Panc1 (cell line): Measurements from ENCODE around the gene HERC4. TPM values are rescaled to one million over a fixed set of nuclear protein-coding genes. Genes with fewer than 3 reads are reported as not detected.

ENCODE experiments used
- ATAC-seq: fragments of 200-7000 bp; cut with Tn5 transposase; 2 replicates; pipeline ENCODE4 v1.9.1; 2020; ENCODE audit warnings: mild to moderate bottlenecking, moderate library complexity
- BruUV-seq: library from RNA; stranded (reverse); fragments of 400-500 nt; replicated peaks from 2 replicates; lab custom pipeline; 2021; lab: Mats Ljungman, UMichigan
- CTCF ChIA-PET: fragments of 300-600 bp; sonication (Branson Sonifier 250); formaldehyde crosslinking; loops from one replicate; lab custom pipeline; 2022; ENCODE audit warnings: antibody characterized with exemption; lab: Charles Lee
- POLR2A ChIA-PET: fragments of 300-600 bp; sonication (Branson Sonifier 250); formaldehyde crosslinking; loops from one replicate; lab custom pipeline; 2022; ENCODE audit warnings: antibody characterized with exemption; lab: Charles Lee
- DNase-seq: peaks from one replicate; pipeline ENCODE4 v3.0.0-alpha.2; 2010; ENCODE audit warnings: low read depth, low spot score
- H3K27ac ChIP-seq: 2 replicates; pipeline ENCODE4 v1.5.1; 2011; ENCODE audit warnings: mild to moderate bottlenecking, low read length, inconsistent platforms
- H3K27me3 ChIP-seq: fragments of 200-500 bp; sonication (Bioruptor generic); 2 replicates; pipeline ENCODE4 v1.6.0; 2014; ENCODE audit warnings: low read length, inconsistent platforms; ENCODE audit not compliant: control insufficient read depth, insufficient read depth
- H3K36me3 ChIP-seq: fragments of 200-500 bp; sonication (Bioruptor generic); 2 replicates; pipeline ENCODE4 v1.5.1; 2014; ENCODE audit warnings: inconsistent platforms, mild to moderate bottlenecking, low read length, moderate library complexity; ENCODE audit not compliant: control insufficient read depth, insufficient read depth
- H3K4me1 ChIP-seq: 2 replicates; pipeline ENCODE4 v1.5.1; 2011; ENCODE audit warnings: inconsistent platforms, mild to moderate bottlenecking, low read length, moderate library complexity; ENCODE audit not compliant: control insufficient read depth, insufficient read depth
- H3K4me3 ChIP-seq, 2 experiments: 2 replicates each; pipeline ENCODE4 v1.5.1; 2011 to 2012; ENCODE audit warnings: low read depth in 2 of 2, low read length in 2 of 2, mild to moderate bottlenecking in 2 of 2, inconsistent platforms in 1 of 2, moderate library complexity in 1 of 2
- H3K9me3 ChIP-seq: fragments of 200-500 bp; sonication (Bioruptor generic); 2 replicates; pipeline ENCODE4 v1.5.1; 2014; ENCODE audit warnings: low read depth, mild to moderate bottlenecking, inconsistent platforms, low read length, moderate library complexity; ENCODE audit not compliant: control insufficient read depth, insufficient read depth
- POLR2AphosphoS5 ChIP-seq: IDR thresholded peaks from 2 replicates; pipeline ENCODE4 v1.6.1; 2012; ENCODE audit warnings: mild to moderate bottlenecking, low read depth, low read length, moderate library complexity
- SIN3A ChIP-seq: IDR thresholded peaks from 2 replicates; pipeline ENCODE4 v1.6.1; 2012; ENCODE audit warnings: low read depth, mild to moderate bottlenecking, low read length, moderate library complexity, borderline replicate concordance; ENCODE audit not compliant: insufficient read depth
- TCF7L2 ChIP-seq: IDR thresholded peaks from 2 replicates; pipeline ENCODE4 v1.6.1; 2011; ENCODE audit warnings: mild to moderate bottlenecking, low read depth, low read length, inconsistent platforms
- in situ Hi-C: cut with HindIII; loops from 2 replicates; pipeline ENCODE4 v1.10.0; 2016; ENCODE audit warnings: low sequenced_read_pairs, low pct_unique_long_range_greater_than_20kb
- intact Hi-C: fragments of 100-400 bp; cut with micrococcal nuclease; formaldehyde crosslinking; loops from one replicate; pipeline ENCODE4 v1.10.0; 2022; ENCODE audit not compliant: unreplicated experiment
- total RNA-seq: library from RNA; stranded (reverse); gene quantifications from one replicate; pipeline ENCODE4 v1.2.1, GENCODE V29; 2021; ENCODE audit not compliant: unreplicated experiment
- TF ChIP-seq, protein P1 (sequence below), 2 experiments: IDR thresholded peaks; 2 replicates each; pipeline ENCODE4 v1.6.1; 2011 to 2012; ENCODE audit warnings: low read depth in 2 of 2, control low read depth in 1 of 2, low read length in 1 of 2, mild to moderate bottlenecking in 1 of 2, moderate library complexity in 1 of 2; ENCODE audit not compliant: insufficient read depth in 1 of 2
- TF ChIP-seq, protein P2 (sequence below): fragments of 450-650 bp; IDR thresholded peaks from 2 replicates; pipeline ENCODE4 v1.5.1; 2017; ENCODE audit warnings: mild to moderate bottlenecking

The HERC4 gene
- total RNA-seq, 1 experiment from 2014 or later, result 119 TPM

GRCh38 chr10:68088740-68089139 is 13.7 kb upstream of the HERC4 start:
- CTCF ChIA-PET, result no interaction called here
- in situ Hi-C loops (no loop called here), intact Hi-C loops (loop anchor here (10.0 kb wide), 1 partner anchor 216 kb away; no protein-coding TSS in a partner anchor)
- no peak for ATAC-seq
- POLR2A ChIA-PET, result no interaction called here
- TF ChIP-seq, protein P1, sequence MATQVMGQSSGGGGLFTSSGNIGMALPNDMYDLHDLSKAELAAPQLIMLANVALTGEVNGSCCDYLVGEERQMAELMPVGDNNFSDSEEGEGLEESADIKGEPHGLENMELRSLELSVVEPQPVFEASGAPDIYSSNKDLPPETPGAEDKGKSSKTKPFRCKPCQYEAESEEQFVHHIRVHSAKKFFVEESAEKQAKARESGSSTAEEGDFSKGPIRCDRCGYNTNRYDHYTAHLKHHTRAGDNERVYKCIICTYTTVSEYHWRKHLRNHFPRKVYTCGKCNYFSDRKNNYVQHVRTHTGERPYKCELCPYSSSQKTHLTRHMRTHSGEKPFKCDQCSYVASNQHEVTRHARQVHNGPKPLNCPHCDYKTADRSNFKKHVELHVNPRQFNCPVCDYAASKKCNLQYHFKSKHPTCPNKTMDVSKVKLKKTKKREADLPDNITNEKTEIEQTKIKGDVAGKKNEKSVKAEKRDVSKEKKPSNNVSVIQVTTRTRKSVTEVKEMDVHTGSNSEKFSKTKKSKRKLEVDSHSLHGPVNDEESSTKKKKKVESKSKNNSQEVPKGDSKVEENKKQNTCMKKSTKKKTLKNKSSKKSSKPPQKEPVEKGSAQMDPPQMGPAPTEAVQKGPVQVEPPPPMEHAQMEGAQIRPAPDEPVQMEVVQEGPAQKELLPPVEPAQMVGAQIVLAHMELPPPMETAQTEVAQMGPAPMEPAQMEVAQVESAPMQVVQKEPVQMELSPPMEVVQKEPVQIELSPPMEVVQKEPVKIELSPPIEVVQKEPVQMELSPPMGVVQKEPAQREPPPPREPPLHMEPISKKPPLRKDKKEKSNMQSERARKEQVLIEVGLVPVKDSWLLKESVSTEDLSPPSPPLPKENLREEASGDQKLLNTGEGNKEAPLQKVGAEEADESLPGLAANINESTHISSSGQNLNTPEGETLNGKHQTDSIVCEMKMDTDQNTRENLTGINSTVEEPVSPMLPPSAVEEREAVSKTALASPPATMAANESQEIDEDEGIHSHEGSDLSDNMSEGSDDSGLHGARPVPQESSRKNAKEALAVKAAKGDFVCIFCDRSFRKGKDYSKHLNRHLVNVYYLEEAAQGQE (IDR thresholded peaks at IDR 0.05; ENCODE audit: insufficient read depth in 1 of 2, low read depth in 2 of 2, low read length in 1 of 2), result no peak
- H3K4me1 ChIP-seq, result peaks cover 58% of the 10 kb centered on the region
- no peak overlapping the region for H3K4me3 ChIP-seq
- DNase-seq, result no peak
- BruUV-seq, result no TSS peak
- H3K36me3 ChIP-seq, result no peaks in the 10 kb centered on the region
- peak overlapping the region; percentile 100 for H3K27ac ChIP-seq
- no peaks in the 10 kb centered on the region for H3K27me3 ChIP-seq
- no peaks in the 10 kb centered on the region for H3K9me3 ChIP-seq

- no peak for TF ChIP-seq TCF7L2
- TF ChIP-seq, protein P2, sequence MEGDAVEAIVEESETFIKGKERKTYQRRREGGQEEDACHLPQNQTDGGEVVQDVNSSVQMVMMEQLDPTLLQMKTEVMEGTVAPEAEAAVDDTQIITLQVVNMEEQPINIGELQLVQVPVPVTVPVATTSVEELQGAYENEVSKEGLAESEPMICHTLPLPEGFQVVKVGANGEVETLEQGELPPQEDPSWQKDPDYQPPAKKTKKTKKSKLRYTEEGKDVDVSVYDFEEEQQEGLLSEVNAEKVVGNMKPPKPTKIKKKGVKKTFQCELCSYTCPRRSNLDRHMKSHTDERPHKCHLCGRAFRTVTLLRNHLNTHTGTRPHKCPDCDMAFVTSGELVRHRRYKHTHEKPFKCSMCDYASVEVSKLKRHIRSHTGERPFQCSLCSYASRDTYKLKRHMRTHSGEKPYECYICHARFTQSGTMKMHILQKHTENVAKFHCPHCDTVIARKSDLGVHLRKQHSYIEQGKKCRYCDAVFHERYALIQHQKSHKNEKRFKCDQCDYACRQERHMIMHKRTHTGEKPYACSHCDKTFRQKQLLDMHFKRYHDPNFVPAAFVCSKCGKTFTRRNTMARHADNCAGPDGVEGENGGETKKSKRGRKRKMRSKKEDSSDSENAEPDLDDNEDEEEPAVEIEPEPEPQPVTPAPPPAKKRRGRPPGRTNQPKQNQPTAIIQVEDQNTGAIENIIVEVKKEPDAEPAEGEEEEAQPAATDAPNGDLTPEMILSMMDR, result no peak
- TF ChIP-seq, protein P1 (IDR thresholded peaks at IDR 0.05; ENCODE audit: insufficient read depth in 1 of 2, low read depth in 2 of 2, low read length in 1 of 2), result no peak
- TF ChIP-seq SIN3A, result no peak
- no peak for TF ChIP-seq POLR2AphosphoS5
- ChIA-PET CTCF (interaction anchor here (0.6 kb wide), 1 partner anchor 115 kb away, joined by 3 read pairs; no protein-coding TSS in a partner anchor), POLR2A (no interaction called here)
- in situ Hi-C loops (no loop called here), intact Hi-C loops (loop anchor here (10.0 kb wide), 1 partner anchor 217 kb away; no protein-coding TSS in a partner anchor)
- ATAC-seq (peak; percentile 54), DNase-seq (no peak)
- peak overlapping the region; percentile 100 for H3K27ac ChIP-seq
- no peaks in the 10 kb centered on the region for H3K36me3 ChIP-seq
- no peaks in the 10 kb centered on the region for H3K27me3 ChIP-seq
- H3K4me1 ChIP-seq, result peaks cover 64% of the 10 kb centered on the region
- TSS peak; percentile 84 for BruUV-seq
- no peaks in the 10 kb centered on the region for H3K9me3 ChIP-seq
- no peak overlapping the region for H3K4me3 ChIP-seq
Measured at GRCh38 chr10:68087685-68088401, 12.8 kb upstream of the HERC4 start.
